Lower leg skin (tissue), 4 donors: ENCODE measurements around the gene SH3BP2. TPM values are rescaled to one million over a fixed set of nuclear protein-coding genes. Genes with fewer than 3 reads are reported as not detected.

ENCODE experiments used
- DNase-seq, 2 donors: peaks; one replicate each; pipeline ENCODE4 v3.0.0-alpha.2; 2019; ENCODE audit warnings: low spot score in 2 of 2
- H3K4me3 ChIP-seq: fragments of 200-600 bp; sonication (generic); 2 replicates; pipeline ENCODE4 v1.5.1; 2017; ENCODE audit warnings: mild to moderate bottlenecking, low read depth; ENCODE audit not compliant: poor library complexity, severe bottlenecking
- POLR2A ChIP-seq, 2 donors: fragments of 450-650 bp; IDR thresholded peaks; one replicate each; pipeline ENCODE4 v1.6.1; 2016 to 2017; ENCODE audit warnings: antibody characterized with exemption in 2 of 2, mild to moderate bottlenecking in 1 of 2, moderate library complexity in 1 of 2
- WGBS, 2 donors: methylation state at CpG; one replicate each; pipeline ENCODE4 v1.1.5; 2018; 5-methylcytosine and 5-hydroxymethylcytosine counted together
- intact Hi-C: fragments of 100-400 bp; cut with DNase I; formaldehyde crosslinking; loops from one replicate; pipeline ENCODE4 v1.15.0; 2023; ENCODE audit warnings: low total_unique reads
- total RNA-seq, 4 donors: library from RNA; depleted of rRNA; stranded (reverse); fragments of >200 nt; gene quantifications; one replicate each; pipeline ENCODE4 v1.1.0, GENCODE V29; 2016
- TF ChIP-seq, protein P1 (sequence below), 3 donors: fragments of 450-650 bp; IDR thresholded peaks; one replicate each; pipeline ENCODE4 v1.5.1; 2016; ENCODE audit warnings: antibody characterized with exemption in 3 of 3, mild to moderate bottlenecking in 3 of 3, moderate library complexity in 2 of 3

The SH3BP2 gene
- total RNA-seq, 4 donors from 2014 or later: 106 to 291 (median 178) TPM

DNA sequence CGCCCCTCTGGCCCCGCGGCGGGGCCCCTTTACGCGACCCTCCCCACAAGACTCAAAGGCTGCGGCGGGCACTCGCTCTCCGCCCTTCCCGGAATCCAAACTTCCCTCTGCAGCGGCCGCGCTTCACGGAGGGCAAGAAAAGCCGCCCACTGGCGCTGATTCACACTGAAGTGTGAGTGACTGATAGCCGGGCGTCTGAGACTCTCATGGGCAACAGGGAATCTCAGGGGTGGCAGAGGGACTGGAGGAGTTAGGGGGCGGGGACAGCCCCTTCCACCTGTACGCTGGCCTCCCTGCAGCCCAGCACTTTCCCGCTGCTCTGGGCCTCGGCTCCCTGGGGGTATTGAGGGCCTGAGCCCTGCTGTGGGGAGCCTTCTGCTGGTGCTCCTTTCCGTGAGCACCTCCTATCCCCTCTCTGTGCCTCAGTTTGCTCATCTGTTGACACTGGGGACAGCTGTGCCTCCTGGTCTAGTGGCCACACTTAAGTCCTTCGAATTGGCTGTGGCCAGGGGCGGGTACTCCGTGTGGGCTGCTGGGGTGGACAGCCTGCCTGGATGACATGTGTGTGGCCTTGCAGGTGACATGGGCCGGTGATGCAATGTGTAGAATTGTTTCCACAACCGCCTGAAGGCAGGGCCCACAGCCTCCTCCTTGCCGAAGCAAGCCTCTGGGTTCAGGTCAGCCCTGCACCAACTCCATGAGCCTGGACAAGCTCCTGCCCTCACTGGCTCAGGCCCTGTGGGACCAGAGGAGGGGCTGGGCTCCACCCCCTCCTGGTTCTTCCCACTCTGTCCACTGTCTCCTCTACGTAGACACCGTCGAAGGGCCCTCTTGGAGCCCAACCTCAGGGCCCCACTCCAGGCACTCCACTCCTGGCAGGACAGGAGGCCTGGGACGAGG is 951 bp downstream of the SH3BP2 start:
- intact Hi-C loops: no loop called here
- 7 to 8% methylated on average over 30 to 33 of the region's 34 CpGs for WGBS, 2 donors
- DNase-seq: peak; percentile 40 to 90
- H3K4me3 ChIP-seq: peak overlapping the region; percentile 54
- no peak for TF ChIP-seq POLR2A (IDR thresholded peaks at IDR 0.05)
- TF ChIP-seq, protein P1, sequence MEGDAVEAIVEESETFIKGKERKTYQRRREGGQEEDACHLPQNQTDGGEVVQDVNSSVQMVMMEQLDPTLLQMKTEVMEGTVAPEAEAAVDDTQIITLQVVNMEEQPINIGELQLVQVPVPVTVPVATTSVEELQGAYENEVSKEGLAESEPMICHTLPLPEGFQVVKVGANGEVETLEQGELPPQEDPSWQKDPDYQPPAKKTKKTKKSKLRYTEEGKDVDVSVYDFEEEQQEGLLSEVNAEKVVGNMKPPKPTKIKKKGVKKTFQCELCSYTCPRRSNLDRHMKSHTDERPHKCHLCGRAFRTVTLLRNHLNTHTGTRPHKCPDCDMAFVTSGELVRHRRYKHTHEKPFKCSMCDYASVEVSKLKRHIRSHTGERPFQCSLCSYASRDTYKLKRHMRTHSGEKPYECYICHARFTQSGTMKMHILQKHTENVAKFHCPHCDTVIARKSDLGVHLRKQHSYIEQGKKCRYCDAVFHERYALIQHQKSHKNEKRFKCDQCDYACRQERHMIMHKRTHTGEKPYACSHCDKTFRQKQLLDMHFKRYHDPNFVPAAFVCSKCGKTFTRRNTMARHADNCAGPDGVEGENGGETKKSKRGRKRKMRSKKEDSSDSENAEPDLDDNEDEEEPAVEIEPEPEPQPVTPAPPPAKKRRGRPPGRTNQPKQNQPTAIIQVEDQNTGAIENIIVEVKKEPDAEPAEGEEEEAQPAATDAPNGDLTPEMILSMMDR (IDR thresholded peaks at IDR 0.05): no peak

DNA sequence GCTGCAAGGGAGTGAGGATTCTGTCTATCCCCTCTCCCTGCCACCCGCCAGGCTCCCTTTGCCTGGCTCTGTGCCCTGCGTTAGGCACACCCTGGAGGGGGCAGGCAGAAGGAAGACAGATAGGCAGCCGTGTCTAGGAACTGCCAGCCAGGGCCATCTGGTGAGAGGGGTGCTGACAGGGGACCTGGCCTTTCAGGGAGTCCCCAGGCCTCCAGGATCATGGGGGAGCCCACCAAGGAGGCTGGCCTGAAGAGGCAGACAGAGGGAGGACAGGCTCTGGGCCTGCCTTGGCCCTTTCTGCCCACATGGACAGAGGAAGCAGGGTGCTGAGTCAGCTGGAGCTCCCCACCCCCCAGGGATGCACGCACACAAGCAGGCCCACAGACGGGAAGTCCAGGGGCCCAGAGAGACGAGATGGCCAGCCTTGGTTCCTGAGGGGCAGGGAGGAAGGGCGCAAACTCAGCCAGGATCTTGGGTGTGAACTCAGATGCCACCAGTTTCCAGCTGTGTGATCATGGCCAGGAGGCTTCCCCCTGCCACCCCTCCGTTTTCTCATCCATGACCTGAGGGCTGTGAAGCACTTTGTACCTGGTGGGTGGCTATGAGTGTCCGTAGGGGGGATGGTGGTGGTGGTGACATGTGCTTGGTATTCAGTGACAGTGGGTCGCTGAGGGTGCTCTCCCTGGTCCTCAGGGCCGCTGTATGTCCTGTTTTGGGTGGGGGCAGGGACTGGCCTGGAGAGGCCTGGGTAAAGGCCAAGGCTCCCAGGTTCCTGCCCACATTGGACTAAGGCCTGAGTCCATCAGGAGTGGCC is 1.8 kb downstream of the SH3BP2 start:
- WGBS, 2 donors: 29 to 32% methylated on average over 9 to 10 of the region's 11 CpGs
- peak; percentile 56 to 93 for DNase-seq
- TF ChIP-seq, protein P1 (IDR thresholded peaks at IDR 0.05): no peak
- TF ChIP-seq POLR2A (IDR thresholded peaks at IDR 0.05): no peak
- intact Hi-C loops: no loop called here
- peak overlapping the region; percentile 54 for H3K4me3 ChIP-seq

DNA sequence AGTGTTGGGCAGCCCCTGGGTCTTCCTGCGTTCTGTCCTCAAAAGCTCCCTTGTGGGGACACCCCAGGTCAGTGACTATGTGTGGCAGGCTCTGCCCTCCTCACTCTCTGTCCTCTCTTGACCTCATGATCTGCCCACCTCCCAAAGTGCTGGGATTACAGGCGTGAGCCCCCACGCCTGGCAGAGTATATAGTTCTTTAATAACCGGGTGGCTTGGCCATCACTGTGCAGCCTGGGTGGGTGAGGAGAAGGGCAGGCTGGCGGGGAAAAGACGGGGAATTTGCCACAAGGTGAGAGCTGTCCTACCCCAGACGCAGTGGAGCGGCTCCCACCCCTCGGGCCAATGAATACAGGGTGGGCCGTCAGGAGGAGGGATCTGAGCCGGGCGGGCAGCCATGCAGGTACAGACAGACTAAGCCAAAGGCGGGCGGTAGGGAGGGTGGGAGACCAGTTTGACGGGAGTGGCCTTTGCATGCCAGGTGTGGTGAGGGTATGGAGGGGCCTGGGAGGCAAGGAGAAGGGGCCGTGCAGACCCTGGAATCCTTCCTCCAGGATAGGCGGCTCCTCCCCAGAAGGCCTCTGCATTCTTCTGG is 2.5 kb downstream of the SH3BP2 start:
- intact Hi-C loops: no loop called here

DNA sequence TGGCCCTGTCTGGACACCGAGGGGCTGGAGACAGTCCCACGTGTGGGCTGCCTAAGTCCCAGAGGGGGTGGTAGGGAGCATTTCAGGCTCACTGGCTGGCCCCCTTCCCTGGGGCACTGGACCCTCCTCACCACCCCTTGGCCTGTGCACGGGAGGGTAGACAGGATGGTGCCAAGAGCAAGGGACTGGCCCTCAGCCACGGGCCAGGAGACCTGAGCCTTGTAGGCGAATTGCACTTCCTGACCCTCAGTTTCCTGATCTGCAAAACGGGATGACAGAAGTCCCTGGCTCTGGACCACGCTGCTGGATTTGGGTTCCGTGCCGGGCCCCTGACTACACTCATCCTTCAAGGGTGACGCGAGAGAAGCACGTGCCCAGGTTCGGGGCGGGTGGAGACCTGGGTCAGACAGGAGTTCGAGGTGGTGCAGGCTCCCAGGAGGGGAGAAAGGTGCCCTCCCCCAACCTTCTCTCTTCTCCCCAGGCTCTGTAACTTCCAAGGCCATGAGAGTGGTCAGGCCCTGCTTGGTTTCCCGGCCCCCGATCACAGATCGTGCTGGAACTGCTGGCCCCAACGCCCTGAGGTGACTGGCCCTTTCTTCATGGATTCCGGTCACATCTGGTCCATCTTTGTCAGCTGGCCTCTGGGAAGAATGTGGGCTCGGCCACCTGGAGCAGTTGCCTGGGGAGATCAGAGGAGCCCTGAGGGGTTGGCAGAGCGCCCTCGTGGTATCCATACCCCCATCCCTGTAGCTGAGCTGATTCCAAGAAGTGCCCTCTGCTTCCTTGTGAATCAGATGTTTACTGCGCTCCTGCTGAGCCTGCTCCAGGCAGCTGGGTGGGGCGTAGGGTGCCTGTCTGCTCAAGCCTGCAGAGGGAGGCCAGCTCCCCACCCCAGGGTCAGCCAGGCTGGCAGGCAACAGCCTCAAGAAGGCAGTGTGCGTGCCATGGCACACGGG is 3.3 kb downstream of the SH3BP2 start:
- TF ChIP-seq, protein P1 (IDR thresholded peaks at IDR 0.05): no peak
- no peak for TF ChIP-seq POLR2A (IDR thresholded peaks at IDR 0.05)

More for the DNA sequence above, 2.5 kb downstream of the SH3BP2 start:
- H3K4me3 ChIP-seq: no peak overlapping the region
- 53 to 71% methylated on average over 15 to 17 of the region's 17 CpGs for WGBS, 2 donors
- DNase-seq: peak; percentile 29 to 88
- TF ChIP-seq, protein P1 (IDR thresholded peaks at IDR 0.05): no peak

More for the DNA sequence above, 3.3 kb downstream of the SH3BP2 start:
- 28 to 52% methylated on average over 22 to 27 of the region's 27 CpGs for WGBS, 2 donors
- intact Hi-C loops: no loop called here
- peak; percentile 77 to 90 for DNase-seq
- no peak overlapping the region for H3K4me3 ChIP-seq
